Caco-2 (cell line): ENCODE data around the gene MISP. TPM values are rescaled to one million over a fixed set of nuclear protein-coding genes. Genes with fewer than 3 reads are reported as not detected.

Source experiments
- BruUV-seq: library from RNA; stranded (reverse); fragments of 400-500 nt; replicated peaks from 2 replicates; lab custom pipeline; 2021; lab: Mats Ljungman, UMichigan
- CTCF ChIA-PET: fragments of 300-600 bp; sonication (Branson Sonifier 250); formaldehyde crosslinking; loops from one replicate; lab custom pipeline; 2022; ENCODE audit warnings: antibody characterized with exemption; lab: Charles Lee
- POLR2A ChIA-PET: fragments of 300-600 bp; sonication (Branson Sonifier 250); formaldehyde crosslinking; loops from one replicate; lab custom pipeline; 2022; ENCODE audit warnings: antibody characterized with exemption; lab: Charles Lee
- DNase-seq, 2 experiments: peaks; one replicate each; pipeline versions ENCODE4 v3.0.0 to v3.0.0-alpha.2; 2020 to 2022
- H3K27me3 ChIP-seq: replicated peaks from 2 replicates; pipeline ENCODE4 v1.6.0; 2011; ENCODE audit warnings: low read length; ENCODE audit not compliant: control insufficient read depth, insufficient read depth
- H3K36me3 ChIP-seq: 2 replicates; pipeline ENCODE4 v1.5.1; 2011; ENCODE audit warnings: low read length; ENCODE audit not compliant: control insufficient read depth, insufficient read depth
- H3K4me1 ChIP-seq: fragments of 250-450 bp; sonication (Bioruptor Pico); 2 replicates; pipeline ENCODE4 v1.5.1; 2020; ENCODE audit warnings: mild to moderate bottlenecking
- H3K4me3 ChIP-seq: 2 replicates; pipeline ENCODE4 v1.5.1; 2011; ENCODE audit warnings: low read depth, mild to moderate bottlenecking, control low read depth, low read length
- H3K9me3 ChIP-seq: fragments of 250-450 bp; sonication (Bioruptor Pico); 2 replicates; pipeline ENCODE4 v1.5.1; 2020; ENCODE audit warnings: mild to moderate bottlenecking, moderate library complexity
- H3K27ac Mint-ChIP-seq: one replicate; pipeline ENCODE4 v1.8.0; 2022; ENCODE audit warnings: mixed read lengths; ENCODE audit not compliant: unreplicated experiment
- H3K27me3 Mint-ChIP-seq: one replicate; pipeline ENCODE4 v1.8.0; 2022; ENCODE audit warnings: mixed read lengths; ENCODE audit not compliant: insufficient read depth, unreplicated experiment
- H3K36me3 Mint-ChIP-seq: one replicate; pipeline ENCODE4 v1.8.0; 2022; ENCODE audit warnings: mild to moderate bottlenecking, mixed read lengths; ENCODE audit not compliant: insufficient read depth, unreplicated experiment
- H3K4me1 Mint-ChIP-seq: one replicate; pipeline ENCODE4 v1.8.0; 2022; ENCODE audit warnings: low read depth, mixed read lengths; ENCODE audit not compliant: unreplicated experiment
- H3K4me3 Mint-ChIP-seq: one replicate; pipeline ENCODE4 v1.8.0; 2022; ENCODE audit warnings: mild to moderate bottlenecking, moderate library complexity, mixed read lengths; ENCODE audit not compliant: unreplicated experiment
- H3K9me3 Mint-ChIP-seq: one replicate; pipeline ENCODE4 v1.8.0; 2022; ENCODE audit warnings: mixed read lengths; ENCODE audit not compliant: unreplicated experiment
- CTCF ChIP-seq, 2 experiments: fragments of 200-600 bp in 1 of 2; IDR thresholded peaks; 1 replicate in 1 of 2; 2 replicates in 1 of 2; pipeline versions ENCODE4 v1.5.1 to v1.8.0; 2011 to 2022; ENCODE audit warnings: antibody characterized with exemption in 1 of 2, control low read depth in 1 of 2, inconsistent platforms in 1 of 2, low read depth in 1 of 2, low read length in 1 of 2, mild to moderate bottlenecking in 1 of 2, moderate library complexity in 1 of 2; ENCODE audit not compliant: insufficient read depth in 1 of 2, severe bottlenecking in 1 of 2, unreplicated experiment in 1 of 2
- intact Hi-C: fragments of 100-400 bp; cut with micrococcal nuclease; formaldehyde crosslinking; loops from one replicate; pipeline ENCODE4 v1.10.0; 2022; ENCODE audit not compliant: unreplicated experiment
- total RNA-seq: library from RNA; stranded (reverse); gene quantifications from 2 replicates; pipeline ENCODE4 v1.2.3, GENCODE V29; 2022

The MISP gene
- total RNA-seq, 1 experiment from 2014 or later = 27.8 TPM

- peaks cover 27% of the 10 kb centered on the region for H3K36me3 Mint-ChIP-seq
- no peak overlapping the region for H3K4me3 Mint-ChIP-seq
- Histone ChIP-seq H3K4me3 (no peak overlapping the region), H3K4me1 (peaks cover 7% of the 10 kb centered on the region), H3K36me3 (no peaks in the 10 kb centered on the region), H3K27me3 (no peaks in the 10 kb centered on the region), H3K9me3 (peaks cover 17% of the 10 kb centered on the region)
- ChIA-PET POLR2A (interaction anchor here (0.6 kb wide), 1 partner anchor 523 kb away, joined by 3 read pairs; the partner anchor contains the start of gene CIRBP), CTCF (no interaction called here)
- H3K4me1 Mint-ChIP-seq = no peaks in the 10 kb centered on the region
- H3K27ac Mint-ChIP-seq = no peak overlapping the region
- no peak for DNase-seq
- intact Hi-C loops = no loop called here
- H3K9me3 Mint-ChIP-seq = no peaks in the 10 kb centered on the region
- BruUV-seq = no TSS peak
- H3K27me3 Mint-ChIP-seq = no peaks in the 10 kb centered on the region
- TF ChIP-seq CTCF (IDR thresholded peaks at IDR 0.05; ENCODE audit: insufficient read depth in 1 of 2, low read depth in 1 of 2, low read length in 1 of 2, severe bottlenecking in 1 of 2, unreplicated experiment in 1 of 2) = no peak
Measured at GRCh38 chr19:746208-746819, 4.6 kb upstream of the MISP start.

- Histone ChIP-seq H3K9me3 (peaks cover 17% of the 10 kb centered on the region), H3K4me1 (peaks cover 8% of the 10 kb centered on the region), H3K4me3 (no peak overlapping the region), H3K27me3 (no peaks in the 10 kb centered on the region), H3K36me3 (no peaks in the 10 kb centered on the region)
- ChIA-PET CTCF (no interaction called here), POLR2A (no interaction called here)
- no peaks in the 10 kb centered on the region for H3K4me1 Mint-ChIP-seq
- H3K4me3 Mint-ChIP-seq = no peak overlapping the region
- TF ChIP-seq CTCF (IDR thresholded peaks at IDR 0.05; ENCODE audit: insufficient read depth in 1 of 2, low read depth in 1 of 2, low read length in 1 of 2, severe bottlenecking in 1 of 2, unreplicated experiment in 1 of 2) = no peak
- no peaks in the 10 kb centered on the region for H3K9me3 Mint-ChIP-seq
- no peak overlapping the region for H3K27ac Mint-ChIP-seq
- intact Hi-C loops = no loop called here
- DNase-seq = no peak
- no TSS peak for BruUV-seq
- no peaks in the 10 kb centered on the region for H3K27me3 Mint-ChIP-seq
- peaks cover 27% of the 10 kb centered on the region for H3K36me3 Mint-ChIP-seq
Measured at GRCh38 chr19:746956-747355, 4.0 kb upstream of the MISP start.

- Histone ChIP-seq H3K36me3 (no peaks in the 10 kb centered on the region), H3K27me3 (no peaks in the 10 kb centered on the region), H3K9me3 (peaks cover 17% of the 10 kb centered on the region), H3K4me3 (no peak overlapping the region), H3K4me1 (peaks cover 10% of the 10 kb centered on the region)
- peaks cover 23% of the 10 kb centered on the region for H3K36me3 Mint-ChIP-seq
- no peak for TF ChIP-seq CTCF (IDR thresholded peaks at IDR 0.05; ENCODE audit: insufficient read depth in 1 of 2, low read depth in 1 of 2, low read length in 1 of 2, severe bottlenecking in 1 of 2, unreplicated experiment in 1 of 2)
- intact Hi-C loops = no loop called here
- ChIA-PET CTCF (no interaction called here), POLR2A (no interaction called here)
- no peak overlapping the region for H3K27ac Mint-ChIP-seq
- no TSS peak for BruUV-seq
- no peak for DNase-seq
- no peaks in the 10 kb centered on the region for H3K9me3 Mint-ChIP-seq
- no peaks in the 10 kb centered on the region for H3K4me1 Mint-ChIP-seq
- no peak overlapping the region for H3K4me3 Mint-ChIP-seq
- no peaks in the 10 kb centered on the region for H3K27me3 Mint-ChIP-seq
Measured at GRCh38 chr19:747432-748273, 3.3 kb upstream of the MISP start.
